ENCODE data around the gene RBM19. TPM values are rescaled to one million over a fixed set of nuclear protein-coding genes. Genes with fewer than 3 reads are reported as not detected.

RBM19 gene
- total and polyA plus RNA-seq, 7 experiments from 2014 or later: 10.8 to 108 (median 59.0) TPM

DNA sequence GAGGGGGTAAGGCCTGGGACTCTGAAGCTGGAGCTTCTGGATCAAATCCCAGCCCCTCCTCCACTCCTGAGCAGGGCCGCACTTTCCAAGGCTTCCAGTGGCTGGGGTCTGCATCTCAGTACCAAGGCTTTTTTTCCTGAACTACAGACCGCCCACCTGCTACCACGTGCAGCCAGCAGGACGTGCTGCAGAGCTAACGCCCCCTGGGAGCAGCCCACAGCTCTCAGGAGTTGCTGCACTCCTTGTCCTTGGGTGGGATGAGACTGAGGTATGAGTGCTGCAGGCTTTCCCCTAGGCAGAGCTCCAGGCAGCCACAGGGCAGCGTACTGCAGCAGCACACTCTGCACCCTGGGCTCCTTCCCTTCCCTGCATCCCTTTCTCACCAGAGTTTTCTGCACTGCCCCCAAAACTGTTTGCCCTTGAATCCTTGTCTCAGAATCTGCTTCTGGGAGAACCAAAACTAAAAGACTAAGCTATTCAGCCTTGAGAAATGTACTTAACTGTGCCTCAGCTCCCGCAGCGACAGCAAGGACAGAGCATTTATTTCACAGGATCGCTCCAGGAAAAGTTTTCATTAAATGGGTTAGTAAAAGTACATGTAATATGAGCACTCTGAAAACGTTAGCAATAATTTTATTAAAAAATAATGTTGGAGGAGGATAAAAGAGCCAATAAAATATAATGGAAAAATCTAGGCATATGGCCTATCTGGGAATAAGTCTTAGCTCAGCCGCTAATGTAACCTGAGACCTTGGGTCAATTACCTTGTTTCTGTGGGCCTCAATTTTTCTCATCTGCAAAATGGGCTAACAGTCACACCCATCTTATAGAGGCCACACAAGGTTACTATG lies 25.5 kb downstream of the RBM19 start:
- intact Hi-C loops (cut with micrococcal nuclease): no loop called here
- H3K4me1 ChIP-seq (ENCODE audit: control insufficient read depth in 2 of 2, insufficient read depth in 2 of 2, low read length in 2 of 2): no peaks in the 10 kb centered on the region
- Mint-ChIP-seq H3K27me3 (no peaks in the 10 kb centered on the region), H3K4me1 (peaks cover 0 to 2% (median 0%) of the 10 kb centered on the region in 7 donors), H3K27ac (no peak overlapping the region), H3K36me3 (peaks cover 24 to 75% (median 39%) of the 10 kb centered on the region in 5 donors), H3K4me3 (no peak overlapping the region), H3K9me3 (no peaks in the 10 kb centered on the region)
- DNase-seq (no peak), ATAC-seq (no peak)
- ChIA-PET POLR2A (no interaction called here), CTCF (no interaction called here)
- H3K36me3 ChIP-seq (ENCODE audit: control insufficient read depth in 2 of 3, insufficient read depth in 3 of 3, low read length in 3 of 3): peaks cover 9 to 89% (median 16%) of the 10 kb centered on the region in 3 experiments
- H3K27ac ChIP-seq (ENCODE audit: low read depth, low read length): no peak overlapping the region
- H3K9me3 ChIP-seq (ENCODE audit: control insufficient read depth in 2 of 3, low read length in 3 of 3): no peaks in the 10 kb centered on the region
- no peak overlapping the region for H3K4me3 ChIP-seq (ENCODE audit: low read length)
- H3K27me3 ChIP-seq (ENCODE audit: control insufficient read depth in 2 of 2, insufficient read depth in 2 of 2, low read length in 2 of 2): no peaks in the 10 kb centered on the region

GRCh38 chr12:113939867-113940266 lies 26.3 kb downstream of the RBM19 start:
- Mint-ChIP-seq H3K36me3 (peaks cover 23 to 75% (median 42%) of the 10 kb centered on the region in 5 donors), H3K27me3 (no peaks in the 10 kb centered on the region)
- CTCF ChIA-PET: no interaction called here

GRCh38 chr12:113938471-113938870 lies 27.7 kb downstream of the RBM19 start:
- H3K27me3 ChIP-seq (ENCODE audit: control insufficient read depth in 2 of 2, insufficient read depth in 2 of 2, low read length in 2 of 2): no peaks in the 10 kb centered on the region
- DNase-seq: no peak
- intact Hi-C loops (cut with micrococcal nuclease): no loop called here
- H3K4me3 ChIP-seq (ENCODE audit: low read length): no peak overlapping the region
- Mint-ChIP-seq H3K27ac (no peak overlapping the region), H3K27me3 (no peaks in the 10 kb centered on the region), H3K4me1 (peaks cover 0 to 2% (median 0%) of the 10 kb centered on the region in 7 donors), H3K36me3 (peaks cover 24 to 82% (median 49%) of the 10 kb centered on the region in 5 donors), H3K4me3 (no peak overlapping the region), H3K9me3 (no peaks in the 10 kb centered on the region)
- POLR2A ChIA-PET: no interaction called here
- ATAC-seq: no peak
- no peaks in the 10 kb centered on the region for H3K4me1 ChIP-seq (ENCODE audit: control insufficient read depth in 2 of 2, insufficient read depth in 2 of 2, low read length in 2 of 2)
- H3K36me3 ChIP-seq (ENCODE audit: control insufficient read depth in 2 of 3, insufficient read depth in 3 of 3, low read length in 3 of 3): peaks cover 9 to 94% (median 12%) of the 10 kb centered on the region in 3 experiments
- CTCF ChIA-PET: no interaction called here
- H3K27ac ChIP-seq (ENCODE audit: low read depth, low read length): no peak overlapping the region
- no peaks in the 10 kb centered on the region for H3K9me3 ChIP-seq (ENCODE audit: control insufficient read depth in 2 of 3, low read length in 3 of 3)

More at GRCh38 chr12:113939867-113940266, 26.3 kb downstream of the RBM19 start:
- Mint-ChIP-seq H3K27ac (no peak overlapping the region), H3K4me1 (peaks cover 0 to 2% (median 0%) of the 10 kb centered on the region in 7 donors), H3K9me3 (no peaks in the 10 kb centered on the region), H3K4me3 (no peak overlapping the region)
- Histone ChIP-seq H3K9me3 (ENCODE audit: control insufficient read depth in 2 of 3, low read length in 3 of 3) (no peaks in the 10 kb centered on the region), H3K36me3 (ENCODE audit: control insufficient read depth in 2 of 3, insufficient read depth in 3 of 3, low read length in 3 of 3) (peaks cover 9 to 89% (median 14%) of the 10 kb centered on the region in 3 experiments), H3K4me1 (ENCODE audit: control insufficient read depth in 2 of 2, insufficient read depth in 2 of 2, low read length in 2 of 2) (no peaks in the 10 kb centered on the region), H3K27me3 (ENCODE audit: control insufficient read depth in 2 of 2, insufficient read depth in 2 of 2, low read length in 2 of 2) (no peaks in the 10 kb centered on the region), H3K27ac (ENCODE audit: low read depth, low read length) (no peak overlapping the region), H3K4me3 (ENCODE audit: low read length) (no peak overlapping the region)
- POLR2A ChIA-PET: no interaction called here
- ATAC-seq (no peak), DNase-seq (no peak)
- intact Hi-C loops (cut with micrococcal nuclease): no loop called here

GRCh38 chr12:113936460-113936859 lies 29.7 kb downstream of the RBM19 start:
- no peaks in the 10 kb centered on the region for H3K27me3 Mint-ChIP-seq
- Histone ChIP-seq H3K36me3 (ENCODE audit: control insufficient read depth in 2 of 3, insufficient read depth in 3 of 3, low read length in 3 of 3) (peaks cover 6 to 94% (median 9%) of the 10 kb centered on the region in 3 experiments), H3K4me3 (ENCODE audit: low read length) (no peak overlapping the region), H3K27ac (ENCODE audit: low read depth, low read length) (no peak overlapping the region), H3K27me3 (ENCODE audit: control insufficient read depth in 2 of 2, insufficient read depth in 2 of 2, low read length in 2 of 2) (no peaks in the 10 kb centered on the region), H3K4me1 (ENCODE audit: control insufficient read depth in 2 of 2, insufficient read depth in 2 of 2, low read length in 2 of 2) (no peaks in the 10 kb centered on the region), H3K9me3 (ENCODE audit: control insufficient read depth in 2 of 3, low read length in 3 of 3) (no peaks in the 10 kb centered on the region)
- peaks cover 0 to 12% (median 0%) of the 10 kb centered on the region in 7 donors for H3K4me1 Mint-ChIP-seq
- ATAC-seq (no peak), DNase-seq (no peak)
- POLR2A ChIA-PET: no interaction called here
- no peaks in the 10 kb centered on the region for H3K9me3 Mint-ChIP-seq
- H3K4me3 Mint-ChIP-seq: no peak overlapping the region
- H3K36me3 Mint-ChIP-seq: peaks cover 17 to 71% (median 39%) of the 10 kb centered on the region in 5 donors
- peak overlapping the region in 1 of 9 donors; percentile 59 for H3K27ac Mint-ChIP-seq
- CTCF ChIA-PET: no interaction called here
- intact Hi-C loops (cut with micrococcal nuclease): no loop called here

- peaks cover 0 to 13% (median 0%) of the 10 kb centered on the region in 7 donors for H3K4me1 Mint-ChIP-seq
- intact Hi-C loops (cut with micrococcal nuclease): no loop called here
- H3K27me3 Mint-ChIP-seq: no peaks in the 10 kb centered on the region
- no peak overlapping the region for H3K4me3 Mint-ChIP-seq
- ATAC-seq (no peak), DNase-seq (no peak)
- no peaks in the 10 kb centered on the region for H3K4me1 ChIP-seq (ENCODE audit: control insufficient read depth in 2 of 2, insufficient read depth in 2 of 2, low read length in 2 of 2)
- H3K36me3 ChIP-seq (ENCODE audit: control insufficient read depth in 2 of 3, insufficient read depth in 3 of 3, low read length in 3 of 3): peaks cover 4 to 94% (median 9%) of the 10 kb centered on the region in 3 experiments
- POLR2A ChIA-PET: no interaction called here
- no peaks in the 10 kb centered on the region for H3K27me3 ChIP-seq (ENCODE audit: control insufficient read depth in 2 of 2, insufficient read depth in 2 of 2, low read length in 2 of 2)
- CTCF ChIA-PET: no interaction called here
- no peak overlapping the region for H3K27ac ChIP-seq (ENCODE audit: low read depth, low read length)
- no peaks in the 10 kb centered on the region for H3K9me3 Mint-ChIP-seq
- H3K4me3 ChIP-seq (ENCODE audit: low read length): no peak overlapping the region
- H3K9me3 ChIP-seq (ENCODE audit: control insufficient read depth in 2 of 3, low read length in 3 of 3): no peaks in the 10 kb centered on the region
- no peak overlapping the region for H3K27ac Mint-ChIP-seq
- H3K36me3 Mint-ChIP-seq: peaks cover 11 to 68% (median 36%) of the 10 kb centered on the region in 5 donors
Measured at GRCh38 chr12:113935459-113935858, 30.7 kb downstream of the RBM19 start.

GRCh38 chr12:113934946-113935345 lies 31.2 kb downstream of the RBM19 start:
- H3K27ac Mint-ChIP-seq: no peak overlapping the region
- Histone ChIP-seq H3K4me3 (ENCODE audit: low read length) (no peak overlapping the region), H3K27ac (ENCODE audit: low read depth, low read length) (no peak overlapping the region), H3K4me1 (ENCODE audit: control insufficient read depth in 2 of 2, insufficient read depth in 2 of 2, low read length in 2 of 2) (no peaks in the 10 kb centered on the region), H3K36me3 (ENCODE audit: control insufficient read depth in 2 of 3, insufficient read depth in 3 of 3, low read length in 3 of 3) (peaks cover 4 to 94% (median 9%) of the 10 kb centered on the region in 3 experiments), H3K27me3 (ENCODE audit: control insufficient read depth in 2 of 2, insufficient read depth in 2 of 2, low read length in 2 of 2) (no peaks in the 10 kb centered on the region), H3K9me3 (ENCODE audit: control insufficient read depth in 2 of 3, low read length in 3 of 3) (no peaks in the 10 kb centered on the region)
- ATAC-seq (no peak), DNase-seq (no peak)
- ChIA-PET CTCF (no interaction called here), POLR2A (no interaction called here)
- intact Hi-C loops (cut with micrococcal nuclease): no loop called here
- H3K27me3 Mint-ChIP-seq: no peaks in the 10 kb centered on the region
- H3K9me3 Mint-ChIP-seq: no peaks in the 10 kb centered on the region
- H3K4me1 Mint-ChIP-seq: peaks cover 0 to 13% (median 2%) of the 10 kb centered on the region in 7 donors
- peaks cover 11 to 69% (median 37%) of the 10 kb centered on the region in 5 donors for H3K36me3 Mint-ChIP-seq
- no peak overlapping the region for H3K4me3 Mint-ChIP-seq

Measured in naive thymus-derived CD4-positive, alpha-beta T cell (primary cell).